GM21619 (cell line): Measurements from ENCODE around the gene TRPM6.
"Not testable (repeated sequence)": the region's sequence is repeated elsewhere in the genome, so short reads cannot be mapped to it uniquely, and the experiment has no call there.

ENCODE experiments used
- ATAC-seq: cut with Tn5 transposase; IDR thresholded peaks from one replicate; pipeline ENCODE4 v1.9.1; 2021; ENCODE audit not compliant: unreplicated experiment

Gene TRPM6

GRCh38 chr9:74858751-74859414, 28.8 kb downstream of the TRPM6 start:
- no peak for ATAC-seq

- no peak for ATAC-seq
Measured at GRCh38 chr9:74856989-74857388, 30.7 kb downstream of the TRPM6 start.

- ATAC-seq: no peak
Measured at GRCh38 chr9:74855072-74855471, 32.6 kb downstream of the TRPM6 start.

GRCh38 chr9:74853024-74853423, 34.7 kb downstream of the TRPM6 start:
- not testable (repeated sequence) for ATAC-seq

- no peak for ATAC-seq
Measured at GRCh38 chr9:74848153-74848525, 39.6 kb downstream of the TRPM6 start.

GRCh38 chr9:74847478-74848152, 40.1 kb downstream of the TRPM6 start:
- no peak for ATAC-seq

- no peak for ATAC-seq
Measured at GRCh38 chr9:74846766-74847165, 41.0 kb downstream of the TRPM6 start.

- ATAC-seq: no peak
Measured at GRCh38 chr9:74838351-74838750, 49.4 kb downstream of the TRPM6 start.

GRCh38 chr9:74824654-74825053, 63.1 kb downstream of the TRPM6 start:
- no peak for ATAC-seq

- ATAC-seq: no peak
Measured at GRCh38 chr9:74821636-74822035, 66.1 kb downstream of the TRPM6 start.

- no peak for ATAC-seq
Measured at GRCh38 chr9:74817816-74818215, 69.9 kb downstream of the TRPM6 start.

- no peak for ATAC-seq
Measured at GRCh38 chr9:74817281-74817810, 70.4 kb downstream of the TRPM6 start.

- ATAC-seq: no peak
Measured at GRCh38 chr9:74810200-74810599, 77.5 kb downstream of the TRPM6 start.

- no peak for ATAC-seq
Measured at GRCh38 chr9:74804018-74804385, 83.7 kb downstream of the TRPM6 start.

- no peak for ATAC-seq
Measured at GRCh38 chr9:74803376-74804017, 84.2 kb downstream of the TRPM6 start.

GRCh38 chr9:74800226-74800625, 87.5 kb downstream of the TRPM6 start:
- ATAC-seq: no peak

- no peak for ATAC-seq
Measured at GRCh38 chr9:74795803-74796202, 91.9 kb downstream of the TRPM6 start.

GRCh38 chr9:74795081-74795480, 92.6 kb downstream of the TRPM6 start:
- ATAC-seq: no peak

GRCh38 chr9:74784506-74784905, 103.2 kb downstream of the TRPM6 start:
- ATAC-seq: no peak

GRCh38 chr9:74783408-74783807, 104.3 kb downstream of the TRPM6 start:
- no peak for ATAC-seq

- ATAC-seq: no peak
Measured at GRCh38 chr9:74777136-74777879, 110.4 kb downstream of the TRPM6 start.
